NCI-H146 treated with DMSO at 0.1 percent for 48 hours (cell line): Measurements from ENCODE around the gene SSR4.
"Not testable (repeated sequence)": the region's sequence is repeated elsewhere in the genome, so short reads cannot be mapped to it uniquely, and the experiment has no call there.

Experiments
- DNase-seq: peaks from one replicate; lab custom pipeline; 2025; ENCODE audit not compliant: unreplicated experiment; lab: John Stamatoyannopoulos, UW

The SSR4 gene

GRCh38 chrX:153794018-153794896 lies at the start of gene SSR4, which contains the start of gene IDH3G:
TSS of gene SSR4 (plus strand) at chrX:153794668. CDS start at chrX:153794688, 20 bp downstream.
TSS of gene IDH3G (minus strand) at chrX:153794375. CDS start at chrX:153794326, 49 bp downstream.
- peak; percentile 84 for DNase-seq

- not testable (repeated sequence) for DNase-seq
Measured at GRCh38 chrX:153745067-153745433, 49.4 kb upstream of the SSR4 start.

GRCh38 chrX:153746359-153746758 lies 48.1 kb upstream of the SSR4 start:
- DNase-seq, result no peak

- DNase-seq, result not testable (repeated sequence)
Measured at GRCh38 chrX:153746991-153747390, 47.5 kb upstream of the SSR4 start.

- not testable (repeated sequence) for DNase-seq
Measured at GRCh38 chrX:153749017-153749416, 45.5 kb upstream of the SSR4 start.

- no peak for DNase-seq
Measured at GRCh38 chrX:153750127-153750774, 44.2 kb upstream of the SSR4 start.

GRCh38 chrX:153755136-153755535 lies 39.3 kb upstream of the SSR4 start:
- DNase-seq, result no peak

- DNase-seq, result no peak
Measured at GRCh38 chrX:153761863-153762262, 32.6 kb upstream of the SSR4 start.

GRCh38 chrX:153762626-153763173 lies 31.8 kb upstream of the SSR4 start:
- DNase-seq, result no peak

GRCh38 chrX:153763298-153763932 lies 31.1 kb upstream of the SSR4 start:
- DNase-seq, result no peak

GRCh38 chrX:153763989-153764755 lies 30.3 kb upstream of the SSR4 start, which contains the start of gene PLXNB3:
TSS of gene PLXNB3 (plus strand) at chrX:153764249. CDS start at chrX:153765536, 1,287 bp downstream.
- peak; percentile 46 for DNase-seq

GRCh38 chrX:153764786-153765137 lies 29.7 kb upstream of the SSR4 start:
- DNase-seq, result no peak

GRCh38 chrX:153765138-153766079 lies 29.1 kb upstream of the SSR4 start:
- no peak for DNase-seq

GRCh38 chrX:153766098-153766817 lies 28.2 kb upstream of the SSR4 start:
- DNase-seq, result no peak

GRCh38 chrX:153766871-153767673 lies 27.4 kb upstream of the SSR4 start:
- DNase-seq, result no peak

- no peak for DNase-seq
Measured at GRCh38 chrX:153767674-153768055, 26.8 kb upstream of the SSR4 start.

- no peak for DNase-seq
Measured at GRCh38 chrX:153768311-153769157, 25.9 kb upstream of the SSR4 start.
